Muscle of leg (tissue), 9 donors: ENCODE results near the gene DDX23. TPM values are rescaled to one million over a fixed set of nuclear protein-coding genes. Genes with fewer than 3 reads are reported as not detected.

Experiments used
- polyA plus RNA-seq, 8 donors: library from polyadenylated mRNA; unstranded; fragments of 120-200 nt; gene quantifications; one replicate each; pipeline versions ENCODE4 v1.2.1 to v1.2.3, GENCODE V29; 2013; ENCODE audit warnings: inconsistent platforms in 1 of 8, low replicate concordance in 1 of 8; ENCODE audit not compliant: insufficient read length in 8 of 8, insufficient read depth in 1 of 8
- total RNA-seq: library from RNA; stranded (reverse); fragments of 120-200 nt; gene quantifications from one replicate; pipeline ENCODE4 v1.2.4, GENCODE V29; 2013

The DDX23 gene
- total and polyA plus RNA-seq, 9 donors, result 52.9 to 75.1 (median 62.6) TPM

Other genes with a start within 250 kb of the DDX23 start
- gene KANSL2, start 169.9 kb downstream of the DDX23 start, total RNA-seq, result 36.6 TPM
- gene KANSL2, start 169.9 kb downstream of the DDX23 start, polyA plus RNA-seq, result 10 to 100 TPM; 26.1 to 32.2 (median 29.7) TPM
- gene CCNT1, start 135.5 kb downstream of the DDX23 start, total RNA-seq, result 19.2 TPM
- gene CCNT1, start 135.5 kb downstream of the DDX23 start, polyA plus RNA-seq, result 10 to 100 TPM; 13.3 to 19.6 (median 16.1) TPM
- 25.6 TPM for gene ADCY6, start 63.1 kb downstream of the DDX23 start, total RNA-seq
- 10 to 100 TPM; 30.3 to 46.0 (median 38.3) TPM for gene ADCY6, start 63.1 kb downstream of the DDX23 start, polyA plus RNA-seq
- 10.6 TPM for gene CACNB3, start 33.7 kb downstream of the DDX23 start, total RNA-seq
- gene CACNB3, start 33.7 kb downstream of the DDX23 start, polyA plus RNA-seq, result 10 to 100 TPM; 15.2 to 30.8 (median 20.2) TPM
- gene RND1, start 13.7 kb upstream of the DDX23 start, total RNA-seq, result 0.22 TPM
- gene RND1, start 13.7 kb upstream of the DDX23 start, polyA plus RNA-seq, result under 1 TPM; 0.23 to 0.74 (median 0.54) TPM
- 18.6 TPM for gene FKBP11, start 73.3 kb upstream of the DDX23 start, total RNA-seq
- 10 to 100 TPM; 18.3 to 37.3 (median 24.8) TPM for gene FKBP11, start 73.3 kb upstream of the DDX23 start, polyA plus RNA-seq
- 19.9 TPM for gene ARF3, start 105.3 kb upstream of the DDX23 start, total RNA-seq
- gene ARF3, start 105.3 kb upstream of the DDX23 start, polyA plus RNA-seq, result 10 to 100 TPM; 40.8 to 63.3 (median 51.4) TPM
- 1.1 TPM for gene WNT10B, start 119.6 kb upstream of the DDX23 start, total RNA-seq
- 1 to 10 TPM in 7 of 8 donors, under 1 TPM in 1; 0.45 to 3.5 (median 1.2) TPM for gene WNT10B, start 119.6 kb upstream of the DDX23 start, polyA plus RNA-seq
- gene WNT1, start 126.2 kb upstream of the DDX23 start, total RNA-seq, result not detected
- gene WNT1, start 126.2 kb upstream of the DDX23 start, polyA plus RNA-seq, result under 1 TPM in 5 of 8 donors, not detected in 3; 0.14 to 0.21 (median 0.17) TPM
- 19.2 TPM for gene DDN, start 147.2 kb upstream of the DDX23 start, total RNA-seq
- 10 to 100 TPM; 10.2 to 30.4 (median 14.2) TPM for gene DDN, start 147.2 kb upstream of the DDX23 start, polyA plus RNA-seq
- 60.3 TPM for gene PRKAG1, start 166.6 kb upstream of the DDX23 start, total RNA-seq
- gene PRKAG1, start 166.6 kb upstream of the DDX23 start, polyA plus RNA-seq, result 10 to 100 TPM; 53.8 to 72.0 (median 61.0) TPM
- gene KMT2D, start 208.6 kb upstream of the DDX23 start, total RNA-seq, result 25.6 TPM
- gene KMT2D, start 208.6 kb upstream of the DDX23 start, polyA plus RNA-seq, result 10 to 100 TPM; 31.2 to 58.0 (median 47.0) TPM
- gene RHEBL1, start 217.8 kb upstream of the DDX23 start, total RNA-seq, result 1.2 TPM
- gene RHEBL1, start 217.8 kb upstream of the DDX23 start, polyA plus RNA-seq, result 1 to 10 TPM; 1.5 to 3.4 (median 1.9) TPM
- gene DHH, start 242.6 kb upstream of the DDX23 start, total RNA-seq, result 1.1 TPM
- 1 to 10 TPM in 5 of 8 donors, under 1 TPM in 3; 0.42 to 3.4 (median 1.2) TPM for gene DHH, start 242.6 kb upstream of the DDX23 start, polyA plus RNA-seq